H1 (cell line): ENCODE data around the gene OR7G2. TPM values are rescaled to one million over a fixed set of nuclear protein-coding genes. Genes with fewer than 3 reads are reported as not detected.

ENCODE experiments used
- CTCF ChIA-PET: fragments of 300-600 bp; sonication (Branson Sonifier 250); formaldehyde crosslinking; loops from one replicate; lab custom pipeline; 2021; ENCODE audit not compliant: partially characterized antibody; lab: Charles Lee
- POLR2A ChIA-PET: fragments of 300-600 bp; sonication (Branson Sonifier 250); formaldehyde crosslinking; loops from one replicate; lab custom pipeline; 2021; ENCODE audit warnings: inconsistent platforms; ENCODE audit not compliant: partially characterized antibody; lab: Charles Lee
- DNase-seq, 2 experiments: peaks; one replicate each; pipeline versions ENCODE4 v3.0.0 to v3.0.0-alpha.2; 2010 to 2022; ENCODE audit warnings: low spot score in 2 of 2, low read depth in 1 of 2, mixed read lengths in 1 of 2
- FAIRE-seq: peaks from 2 replicates; lab custom pipeline; 2011; peaks lifted over from hg19 to GRCh38; lab: Jason Lieb, UNC
- H2AFZ ChIP-seq: 2 replicates; pipeline ENCODE4 v1.8.1; 2012; ENCODE audit warnings: low read length, inconsistent platforms
- H2AK5ac ChIP-seq: 2 replicates; pipeline ENCODE4 v1.6.1; 2013; ENCODE audit warnings: low read depth, low read length
- H2BK120ac ChIP-seq: replicated peaks from 2 replicates; pipeline ENCODE3; 2013; ENCODE audit warnings: low read depth, low read length, inconsistent platforms
- H2BK12ac ChIP-seq: 2 replicates; pipeline ENCODE4 v1.6.1; 2013; ENCODE audit warnings: low read depth, low read length
- H2BK15ac ChIP-seq: 2 replicates; pipeline ENCODE4 v1.6.1; 2013; ENCODE audit warnings: low read length
- H2BK20ac ChIP-seq: 2 replicates; pipeline ENCODE4 v1.6.1; 2013; ENCODE audit warnings: low read length
- H2BK5ac ChIP-seq: 2 replicates; pipeline ENCODE4 v1.6.1; 2013; ENCODE audit warnings: low read depth, low read length
- H3K14ac ChIP-seq: 2 replicates; pipeline ENCODE4 v1.6.1; 2013; ENCODE audit warnings: inconsistent platforms; ENCODE audit not compliant: insufficient read length
- H3K18ac ChIP-seq: 2 replicates; pipeline ENCODE4 v1.6.1; 2013; ENCODE audit warnings: low read length; ENCODE audit errors: extremely low read depth
- H3K23ac ChIP-seq: 2 replicates; pipeline ENCODE4 v1.6.1; 2013; ENCODE audit warnings: inconsistent platforms; ENCODE audit not compliant: insufficient read length
- H3K23me2 ChIP-seq: 2 replicates; pipeline ENCODE4 v1.6.1; 2013; ENCODE audit warnings: low read depth, low read length
- H3K27ac ChIP-seq: 2 replicates; pipeline ENCODE4 v1.6.1; 2011; ENCODE audit warnings: low read depth, low read length, inconsistent platforms
- H3K27me3 ChIP-seq, 4 experiments: replicated peaks in 1 of 4; 1 replicate in 1 of 4; 2 replicates in 3 of 4; pipeline versions ENCODE4 v1.6.1 to v1.8.1; 2011 to 2013; ENCODE audit warnings: low read length in 3 of 4, mild to moderate bottlenecking in 3 of 4, inconsistent platforms in 2 of 4, mixed read lengths in 2 of 4, moderate library complexity in 1 of 4; ENCODE audit not compliant: control insufficient read depth in 3 of 4, insufficient read depth in 3 of 4; ENCODE audit errors: extremely low read depth in 1 of 4
- H3K36me3 ChIP-seq, 4 experiments: 2 replicates each; pipeline versions ENCODE4 v1.6.1 to v1.8.1; 2011 to 2013; ENCODE audit warnings: mild to moderate bottlenecking in 4 of 4, low read length in 3 of 4, moderate library complexity in 2 of 4, control low read depth in 1 of 4, inconsistent platforms in 1 of 4; ENCODE audit not compliant: insufficient read depth in 4 of 4, control insufficient read depth in 2 of 4
- H3K4ac ChIP-seq: replicated peaks from 2 replicates; pipeline ENCODE3; 2013; ENCODE audit warnings: low read length, low read depth, mixed read lengths, inconsistent platforms; ENCODE audit not compliant: insufficient read length
- H3K4me1 ChIP-seq, 4 experiments: replicated peaks in 1 of 4; 1 replicate in 1 of 4; 2 replicates in 3 of 4; pipeline versions ENCODE4 v1.6.1 to v1.8.1; 2011 to 2013; ENCODE audit warnings: low read length in 3 of 4, inconsistent platforms in 2 of 4, mixed read lengths in 1 of 4; ENCODE audit not compliant: insufficient read depth in 4 of 4, control insufficient read depth in 3 of 4
- H3K4me2 ChIP-seq, 2 experiments: 2 replicates each; pipeline versions ENCODE4 v1.6.1 to v1.8.1; 2011 to 2013; ENCODE audit warnings: low read depth in 2 of 2, low read length in 2 of 2, control low read depth in 1 of 2, inconsistent platforms in 1 of 2, mild to moderate bottlenecking in 1 of 2; ENCODE audit not compliant: insufficient read depth in 1 of 2
- H3K4me3 ChIP-seq, 4 experiments: fragments of 200-600, 300-600 bp in 1 of 4; sonication (generic), shearing (Covaris generic), sonication (Bioruptor Twin) in 1 of 4; 2 replicates each; pipeline versions ENCODE4 v1.5.1 to v1.8.1; 2011 to 2016; ENCODE audit warnings: low read length in 4 of 4, low read depth in 3 of 4, control low read depth in 2 of 4, inconsistent platforms in 2 of 4, mild to moderate bottlenecking in 2 of 4, mixed read lengths in 1 of 4, moderate library complexity in 1 of 4; ENCODE audit not compliant: insufficient read depth in 2 of 4; ENCODE audit errors: extremely low read depth in 1 of 4
- H3K56ac ChIP-seq: replicated peaks from 2 replicates; pipeline ENCODE3; 2013; ENCODE audit warnings: low read depth, mild to moderate bottlenecking, mixed read lengths, low read length, inconsistent platforms; ENCODE audit not compliant: insufficient read length
- H3K79me1 ChIP-seq: 2 replicates; pipeline ENCODE4 v1.6.1; 2013; ENCODE audit warnings: low read depth, low read length, control low read depth
- H3K79me2 ChIP-seq, 2 experiments: 2 replicates each; pipeline versions ENCODE4 v1.6.1 to v1.8.1; 2012 to 2013; ENCODE audit warnings: low read length in 2 of 2, mild to moderate bottlenecking in 2 of 2, inconsistent platforms in 1 of 2; ENCODE audit not compliant: insufficient read depth in 2 of 2, control insufficient read depth in 1 of 2
- H3K9ac ChIP-seq, 4 experiments: replicated peaks in 1 of 4; 1 replicate in 1 of 4; 2 replicates in 3 of 4; pipeline versions ENCODE4 v1.6.1 to v1.8.1; 2011 to 2013; ENCODE audit warnings: low read depth in 3 of 4, low read length in 3 of 4, control low read depth in 2 of 4, mild to moderate bottlenecking in 2 of 4, moderate library complexity in 2 of 4, inconsistent platforms in 1 of 4; ENCODE audit errors: extremely low read depth in 1 of 4
- H3K9me3 ChIP-seq, 2 experiments: 2 replicates each; pipeline versions ENCODE4 v1.6.1 to v1.8.1; 2012 to 2013; ENCODE audit warnings: mild to moderate bottlenecking in 2 of 2, moderate library complexity in 2 of 2, control low read depth in 1 of 2, inconsistent platforms in 1 of 2, low read depth in 1 of 2, low read length in 1 of 2, mixed read lengths in 1 of 2; ENCODE audit not compliant: insufficient read depth in 2 of 2
- H4K20me1 ChIP-seq, 2 experiments: replicated peaks in 1 of 2; 2 replicates each; pipeline versions ENCODE3 to v1.8.1; 2011 to 2013; ENCODE audit warnings: inconsistent platforms in 2 of 2, low read length in 2 of 2, mild to moderate bottlenecking in 1 of 2; ENCODE audit not compliant: insufficient read depth in 2 of 2, control insufficient read depth in 1 of 2
- H4K5ac ChIP-seq: 2 replicates; pipeline ENCODE4 v1.6.1; 2013; ENCODE audit warnings: low read length, low read depth, mixed read lengths, inconsistent platforms; ENCODE audit not compliant: insufficient read length
- H4K8ac ChIP-seq: 2 replicates; pipeline ENCODE4 v1.8.0; 2013; ENCODE audit warnings: mild to moderate bottlenecking, moderate library complexity, low read length, inconsistent platforms; ENCODE audit not compliant: insufficient read depth; ENCODE audit errors: extremely low read depth
- H4K91ac ChIP-seq: replicated peaks from 2 replicates; pipeline ENCODE3; 2013; ENCODE audit warnings: low read length, mixed read lengths, inconsistent platforms; ENCODE audit not compliant: insufficient read length
- BACH1 ChIP-seq: IDR thresholded peaks from 2 replicates; pipeline ENCODE4 v1.6.1; 2012; ENCODE audit warnings: low read length, improper control_type of control experiment
- BCL11A ChIP-seq, 2 experiments: IDR thresholded peaks; one replicate each; pipeline ENCODE4 v1.6.1; 2011; ENCODE audit warnings: low read depth in 2 of 2, low read length in 2 of 2, mild to moderate bottlenecking in 2 of 2
- BRCA1 ChIP-seq: IDR thresholded peaks from 2 replicates; pipeline ENCODE4 v1.6.1; 2012; ENCODE audit warnings: low read depth, low read length, improper control_type of control experiment
- CBX8 ChIP-seq: fragments of 300-800, 300-1000 bp; sonication (generic); IDR thresholded peaks from 2 replicates; pipeline ENCODE4 v1.7.1; 2016; ENCODE audit warnings: low read depth, low read length, borderline replicate concordance
- CEBPB ChIP-seq: IDR thresholded peaks from 2 replicates; pipeline ENCODE4 v1.6.1; 2012; ENCODE audit warnings: low read depth, low read length
- E2F6 ChIP-seq: IDR thresholded peaks from 2 replicates; pipeline ENCODE4 v1.6.1; 2012; ENCODE audit warnings: inconsistent platforms
- GABPA ChIP-seq: IDR thresholded peaks from 2 replicates; pipeline ENCODE4 v1.6.1; 2011; ENCODE audit warnings: mild to moderate bottlenecking, low read length, moderate library complexity, borderline replicate concordance; ENCODE audit not compliant: insufficient read depth
- JUND ChIP-seq: IDR thresholded peaks from 2 replicates; pipeline ENCODE4 v1.6.1; 2011; ENCODE audit warnings: mild to moderate bottlenecking, improper control_type of control experiment, low read length
- NANOG ChIP-seq: IDR thresholded peaks from 2 replicates; pipeline ENCODE4 v1.6.1; 2011; ENCODE audit warnings: low read length, low read depth, mild to moderate bottlenecking, inconsistent platforms; ENCODE audit not compliant: insufficient read depth, poor library complexity, severe bottlenecking
- POLR2AphosphoS5 ChIP-seq: IDR thresholded peaks from 2 replicates; pipeline ENCODE4 v1.6.1; 2011; ENCODE audit warnings: low read depth, low read length
- RAD21 ChIP-seq, 2 experiments: IDR thresholded peaks in 1 of 2; conservative IDR thresholded peaks in 1 of 2; 2 replicates each; pipeline ENCODE4 v1.6.1; 2011; ENCODE audit warnings: low read depth in 2 of 2, low read length in 2 of 2, improper control_type of control experiment in 1 of 2, inconsistent platforms in 1 of 2, mild to moderate bottlenecking in 1 of 2, moderate library complexity in 1 of 2
- TAF7 ChIP-seq: optimal IDR thresholded peaks from 2 replicates; pipeline ENCODE3; 2011; ENCODE audit warnings: low read depth, mild to moderate bottlenecking, inconsistent platforms, low read length, moderate library complexity, borderline replicate concordance
- USF2 ChIP-seq: IDR thresholded peaks from 2 replicates; pipeline ENCODE4 v1.6.1; 2011; ENCODE audit warnings: low read length, improper control_type of control experiment
- WGBS, 2 experiments: shearing (Covaris generic) in 1 of 2; methylation state at CpG; one replicate each; pipeline versions ENCODE4 v1.1.6 to v1.1.7; 2013 to 2015; ENCODE audit warnings: low lambda C conversion rate in 2 of 2, mixed read lengths in 2 of 2, inconsistent platforms in 1 of 2, low coverage in 1 of 2, missing lambda C conversion rate in 1 of 2; ENCODE audit not compliant: insufficient replicate concordance in 2 of 2, insufficient coverage in 1 of 2, insufficient read length in 1 of 2; ENCODE audit errors: extremely low coverage in 1 of 2, missing lambda C conversion rate in 1 of 2; 5-methylcytosine and 5-hydroxymethylcytosine counted together
- polyA plus RNA-seq, 7 experiments: library from polyadenylated mRNA; depleted of rRNA in 3 of 7; stranded (reverse) in 5 of 7; unstranded in 2 of 7; fragments of >200 nt in 5 of 7; fragments of 200-250 nt in 2 of 7; gene quantifications; 1 replicate in 5 of 7; 2 replicates in 1 of 7; 4 replicates in 1 of 7; pipeline versions ENCODE4 v1.2.1 to v1.2.3, GENCODE V29; 2011 to 2013; ENCODE audit warnings: missing spikeins in 2 of 7, mixed read lengths in 2 of 7
- total RNA-seq: library from RNA; stranded (reverse); fragmentation: NEBNext Ultra II Directional; extraction: Animal tissue kit (Norgen Biotek cat#: 25700); gene quantifications from 2 replicates; pipeline ENCODE4 v1.2.1, GENCODE V29; 2021

Gene OR7G2
- total and polyA plus RNA-seq, 2 of the 8 experiments (the other 6 are each of a cell fraction or from before 2014, with no cell fraction given): not detected

DNA sequence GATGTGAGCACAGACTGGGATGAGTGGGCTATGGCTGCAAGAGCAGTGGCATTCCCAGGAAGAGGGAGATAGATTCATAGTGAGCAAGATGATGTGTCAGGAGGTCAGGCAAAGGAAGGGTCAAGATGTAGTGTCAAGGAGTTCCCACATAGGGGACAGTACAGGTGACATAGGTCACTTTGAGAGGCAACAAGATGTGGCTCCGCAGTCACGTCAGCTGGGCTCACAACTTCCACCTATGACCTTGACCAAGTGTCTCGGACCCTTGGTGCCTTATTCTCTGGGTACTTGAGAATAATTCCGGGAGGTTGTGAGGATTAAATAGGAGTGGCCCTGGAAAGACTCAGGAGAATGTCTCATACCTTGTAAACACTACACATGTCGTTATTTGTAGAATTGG, 43.4 kb upstream of the OR7G2 start:
- H2AK5ac ChIP-seq: no peak overlapping the region
- no peak overlapping the region for H2BK12ac ChIP-seq
- H4K20me1 ChIP-seq: peaks cover 0 to 12% of the 10 kb centered on the region in 2 experiments
- CTCF ChIA-PET: no interaction called here
- peaks cover 15% of the 10 kb centered on the region for H3K79me1 ChIP-seq
- no peak overlapping the region for H2BK20ac ChIP-seq
- no peak overlapping the region; the same call in 1 of the 2 replicates for H4K8ac ChIP-seq
- H3K23ac ChIP-seq: no peak overlapping the region
- H2BK5ac ChIP-seq: no peak overlapping the region
- H3K9ac ChIP-seq: no peak overlapping the region
- H3K56ac ChIP-seq: no peak overlapping the region
- no peaks in the 10 kb centered on the region for H3K23me2 ChIP-seq
- no peak overlapping the region for H2BK15ac ChIP-seq
- H3K27me3 ChIP-seq: no peaks in the 10 kb centered on the region
- H3K27ac ChIP-seq: no peak overlapping the region
- H3K4ac ChIP-seq: no peak overlapping the region
- H2AFZ ChIP-seq: no peak overlapping the region
- no peak overlapping the region for H4K91ac ChIP-seq
- peaks cover 23 to 40% of the 10 kb centered on the region in 2 experiments for H3K9me3 ChIP-seq
- no peak overlapping the region for H4K5ac ChIP-seq
- POLR2A ChIA-PET: no interaction called here
- H2BK120ac ChIP-seq: no peak overlapping the region
- peaks cover 73 to 99% of the 10 kb centered on the region in 2 experiments for H3K79me2 ChIP-seq
- WGBS, 2 experiments: 91% methylated on average over 5 of the region's 5 CpGs; no CpG with 5 or more reads in 1 of the 2 experiments
- no peak overlapping the region for H3K18ac ChIP-seq
- FAIRE-seq (no peak), DNase-seq (no peak)
- H3K4me1 ChIP-seq: no peaks in the 10 kb centered on the region
- no peak overlapping the region for H3K14ac ChIP-seq
- no peak overlapping the region for H3K4me2 ChIP-seq
- H3K36me3 ChIP-seq: peaks cover 2 to 51% (median 14%) of the 10 kb centered on the region in 4 experiments; a peak in 5 of 8 replicates
- H3K4me3 ChIP-seq: no peak overlapping the region
- TF ChIP-seq E2F6: no peak
- TF ChIP-seq CBX8: no peak
- no peak for TF ChIP-seq JUND
- TF ChIP-seq GABPA: no peak
- TF ChIP-seq TAF7: no peak
- TF ChIP-seq POLR2AphosphoS5: no peak
- no peak for TF ChIP-seq BACH1
- TF ChIP-seq BCL11A (IDR thresholded peaks at IDR 0.05; ENCODE audit: low read depth in 2 of 2, low read length in 2 of 2): no peak
- TF ChIP-seq NANOG: no peak
- TF ChIP-seq CEBPB: no peak
- TF ChIP-seq BRCA1: no peak
- TF ChIP-seq RAD21 (IDR thresholded peaks at IDR 0.05 in 1 of 2, conservative IDR thresholded peaks at IDR 0.05 in 1 of 2; ENCODE audit: low read depth in 2 of 2, low read length in 2 of 2): no peak
- no peak for TF ChIP-seq USF2
